ENCODE measurements around the gene SSX2B. TPM values are rescaled to one million over a fixed set of nuclear protein-coding genes. Genes with fewer than 3 reads are reported as not detected.

Gene SSX2B
- total RNA-seq: not detected in 2 replicates

GRCh38 chrX:52750952-52751351 lies at the start of gene SSX2B:
TSS of gene SSX2B (plus strand) at chrX:52751252. CDS start at chrX:52752681, 1,429 bp downstream.

GRCh38 chrX:52707078-52707477 lies 44.0 kb upstream of the SSX2B start, which contains the start of gene SSX2:
TSS of gene SSX2 (minus strand) at chrX:52707178. CDS start at chrX:52705749, 1,429 bp downstream.

GRCh38 chrX:52797327-52797726 lies 46.3 kb downstream of the SSX2B start, which contains the start of gene SPANXN5:
TSS of gene SPANXN5 (minus strand) at chrX:52797427. CDS start at chrX:52797348, 79 bp downstream.

Other genes starting within 250 kb of the SSX2B start
- not detected in 2 replicates for gene XAGE1B, start 234.2 kb upstream of the SSX2B start, total RNA-seq
- gene SSX7, start 96.4 kb upstream of the SSX2B start, total RNA-seq: not detected in 2 replicates
- gene SSX2, start 44.1 kb upstream of the SSX2B start, total RNA-seq: not detected in 2 replicates
- not detected in 2 replicates for gene SPANXN5, start 46.2 kb downstream of the SSX2B start, total RNA-seq
- gene XAGE5, start 60.0 kb downstream of the SSX2B start, total RNA-seq: not detected in 2 replicates
- not detected in 2 replicates for gene XAGE3, start 116.8 kb downstream of the SSX2B start, total RNA-seq
- 4.6 and 5.7 TPM in 2 replicates for gene FAM156B, start 146.1 kb downstream of the SSX2B start, total RNA-seq
- 7.0 and 7.2 TPM in 2 replicates for gene FAM156A, start 207.3 kb downstream of the SSX2B start, total RNA-seq

All from dermis lymphatic vessel endothelial cell (primary cell).